HG02973 (cell line): ENCODE results near the gene TRIM66.
"Not testable (repeated sequence)": the region's sequence is repeated elsewhere in the genome, so short reads cannot be mapped to it uniquely, and the experiment has no call there.

Source experiments
- ATAC-seq: cut with Tn5 transposase; IDR thresholded peaks from one replicate; pipeline ENCODE4 v1.9.1; 2021; ENCODE audit warnings: moderate library complexity; ENCODE audit not compliant: unreplicated experiment

Gene TRIM66

GRCh38 chr11:8691601-8692000 lies 9.1 kb upstream of the TRIM66 start:
- no peak for ATAC-seq

GRCh38 chr11:8690374-8691342 lies 8.2 kb upstream of the TRIM66 start:
- no peak for ATAC-seq

- ATAC-seq: no peak
Observed at GRCh38 chr11:8689726-8690255, 7.3 kb upstream of the TRIM66 start.

GRCh38 chr11:8688414-8689362 lies 6.2 kb upstream of the TRIM66 start:
- peak; percentile 89 for ATAC-seq

GRCh38 chr11:8686325-8686724 lies 3.9 kb upstream of the TRIM66 start:
- ATAC-seq: no peak

GRCh38 chr11:8685820-8686219 lies 3.4 kb upstream of the TRIM66 start:
- no peak for ATAC-seq

- ATAC-seq: no peak
Observed at GRCh38 chr11:8685306-8685705, 2.8 kb upstream of the TRIM66 start.

- no peak for ATAC-seq
Observed at GRCh38 chr11:8684600-8685290, 2.3 kb upstream of the TRIM66 start.

- ATAC-seq: peak; percentile 8
Observed at GRCh38 chr11:8683115-8683807, 796 bp upstream of the TRIM66 start.

- no peak for ATAC-seq
Observed at GRCh38 chr11:8681837-8682302, 595 bp downstream of the TRIM66 start.

- ATAC-seq: no peak
Observed at GRCh38 chr11:8679006-8679405, 3.5 kb downstream of the TRIM66 start.

- no peak for ATAC-seq
Observed at GRCh38 chr11:8676458-8676857, 6.0 kb downstream of the TRIM66 start.

- no peak for ATAC-seq
Observed at GRCh38 chr11:8674859-8675258, 7.6 kb downstream of the TRIM66 start.

GRCh38 chr11:8672346-8672745 lies 10.1 kb downstream of the TRIM66 start:
- ATAC-seq: no peak

GRCh38 chr11:8671651-8672062 lies 10.8 kb downstream of the TRIM66 start:
- no peak for ATAC-seq

- ATAC-seq: no peak
Observed at GRCh38 chr11:8671193-8671612, 11.3 kb downstream of the TRIM66 start.

GRCh38 chr11:8670081-8670480 lies 12.4 kb downstream of the TRIM66 start:
- not testable (repeated sequence) for ATAC-seq

GRCh38 chr11:8665222-8665621 lies 17.2 kb downstream of the TRIM66 start:
- no peak for ATAC-seq

- ATAC-seq: no peak
Observed at GRCh38 chr11:8661001-8661795, 21.3 kb downstream of the TRIM66 start.
